GM18508 (cell line): ENCODE measurements around the gene MEIS1.

Source experiments
- ATAC-seq: cut with Tn5 transposase; IDR thresholded peaks from one replicate; pipeline ENCODE4 v1.9.1; 2021; ENCODE audit warnings: moderate number of reproducible peaks; ENCODE audit not compliant: insufficient read depth, unreplicated experiment

MEIS1 gene

DNA sequence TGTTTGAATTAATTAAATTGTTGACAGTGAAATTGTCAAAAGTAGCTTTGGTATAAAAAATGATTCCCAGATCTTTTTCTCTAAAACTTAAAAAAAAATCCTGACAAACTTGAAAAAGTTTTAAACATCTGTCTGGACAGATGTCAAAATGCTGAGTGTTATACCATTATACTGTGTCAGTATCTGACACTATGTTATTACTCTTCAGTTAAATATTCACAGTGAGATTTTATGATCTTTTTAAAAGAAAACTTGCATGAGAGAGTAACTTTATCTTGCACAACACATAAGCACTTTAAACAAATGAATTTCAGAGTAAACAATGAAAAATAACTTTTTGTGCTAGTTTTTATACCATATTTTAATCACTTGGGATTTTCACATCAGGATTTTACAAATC lies 167.4 kb downstream of the MEIS1 start:
- ATAC-seq: no peak

DNA sequence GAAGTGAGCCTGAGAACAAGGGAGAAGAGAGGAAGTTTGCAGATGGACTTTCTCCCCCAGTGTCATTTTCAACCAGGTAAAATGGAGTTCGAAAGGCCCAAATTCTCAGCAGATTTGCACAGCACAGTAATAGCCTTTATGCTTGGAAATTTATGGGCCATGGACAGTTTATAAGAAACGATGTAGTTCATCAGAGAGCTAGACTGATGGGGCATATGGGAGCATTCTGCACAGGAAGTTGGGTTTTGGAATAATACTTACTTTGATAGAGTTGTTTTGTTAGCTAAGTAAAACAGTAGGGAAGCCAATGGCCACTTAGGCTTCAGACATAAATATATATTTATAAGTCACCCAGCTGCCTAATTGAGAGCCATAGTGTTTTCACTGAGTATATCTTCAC lies 169.4 kb downstream of the MEIS1 start:
- ATAC-seq: no peak

DNA sequence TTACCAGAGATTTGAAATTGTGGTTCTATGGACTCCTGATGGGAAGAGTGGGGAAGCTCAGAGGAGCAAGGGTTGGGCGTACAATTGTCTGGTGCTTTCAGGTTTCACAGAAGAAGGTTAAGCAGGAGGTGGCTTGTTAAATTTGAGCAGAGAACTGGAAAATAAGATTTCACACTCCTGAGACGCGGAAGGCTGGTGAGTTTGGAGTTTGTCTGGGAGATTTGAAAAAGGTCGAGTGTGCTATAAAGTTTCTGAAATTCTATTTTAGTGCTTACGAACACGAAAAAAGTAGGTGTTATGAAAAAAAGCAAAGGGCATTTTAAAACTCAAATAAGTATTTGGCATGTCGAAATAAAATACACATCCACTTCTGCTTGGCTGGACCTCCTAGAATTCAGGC lies 170.1 kb downstream of the MEIS1 start:
- no peak for ATAC-seq

DNA sequence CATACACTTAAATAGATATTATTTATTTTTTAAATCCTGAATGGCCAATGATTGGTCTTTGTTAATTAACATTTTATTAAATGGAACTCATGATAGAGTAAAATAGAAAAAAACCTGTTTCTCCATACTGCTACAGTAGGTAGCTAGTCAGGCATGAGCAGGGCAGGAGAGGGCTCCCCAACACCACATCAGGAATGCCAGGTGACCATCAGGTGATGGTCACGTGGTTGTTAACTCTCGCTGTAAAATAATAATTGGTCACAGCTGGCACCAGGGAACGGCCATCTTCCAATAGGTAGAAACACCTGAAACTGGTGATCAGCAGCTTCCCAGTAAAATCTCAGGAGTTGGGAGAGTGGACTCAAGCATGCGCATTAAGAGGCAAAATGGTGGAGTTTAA lies 172.2 kb downstream of the MEIS1 start:
- no peak for ATAC-seq
